Activated CD8-positive, alpha-beta memory T cell treated with anti-CD3 and anti-CD28 coated beads, Interleukin-2, amount 50 U/mL, for 24 hours (primary cell): ENCODE results near the gene SLC25A26.

Source experiments
- DNase-seq: peaks from one replicate; pipeline ENCODE4 v3.0.0-alpha.2; 2020; ENCODE audit errors: extremely low read depth

The SLC25A26 gene

GRCh38 chr3:66227051-66227450 lies 6.2 kb downstream of the SLC25A26 start:
- no peak for DNase-seq

DNA sequence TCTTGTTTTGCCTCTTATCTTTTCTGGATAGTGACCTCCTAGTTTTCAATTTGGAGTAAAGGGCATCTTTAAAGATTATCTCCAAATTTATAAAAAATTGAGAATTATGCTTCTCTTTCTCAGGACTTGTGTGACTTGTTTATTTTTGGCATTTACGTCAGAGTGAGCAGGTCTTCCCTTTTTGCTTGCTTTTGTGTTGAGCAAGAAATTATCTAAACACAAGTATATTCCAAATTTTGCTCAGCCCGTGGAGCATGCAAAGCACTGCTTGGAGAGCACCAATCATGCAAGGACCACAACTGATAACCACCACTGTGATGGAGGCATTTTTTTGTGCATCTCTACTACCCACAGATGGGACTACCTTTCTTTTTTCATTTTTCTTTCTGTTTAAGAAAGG lies 7.1 kb downstream of the SLC25A26 start:
- no peak for DNase-seq

- DNase-seq = no peak
These were observed 7.9 kb downstream of the SLC25A26 start for GRCh38 chr3:66228707-66229106.

GRCh38 chr3:66229931-66230330 lies 9.1 kb downstream of the SLC25A26 start:
- DNase-seq = no peak

DNA sequence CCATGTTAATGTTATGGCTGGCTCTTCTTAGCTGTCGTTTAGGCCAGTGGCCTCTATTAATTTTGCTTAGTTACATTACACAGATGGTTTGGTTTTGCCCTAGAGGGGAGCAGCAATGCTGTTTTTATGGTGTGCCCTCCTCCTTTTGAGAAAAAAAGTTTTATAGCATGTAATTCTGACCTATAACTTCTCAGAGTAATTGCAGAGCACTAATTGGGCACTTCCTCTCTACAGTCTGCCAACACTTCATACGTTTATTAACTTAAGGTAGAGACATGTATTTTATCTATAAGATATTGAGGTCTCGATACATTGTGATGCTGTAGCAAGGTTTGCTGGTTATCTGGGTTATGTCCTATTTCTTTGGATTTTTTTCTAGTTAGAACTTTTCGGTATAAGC lies 12.2 kb downstream of the SLC25A26 start:
- no peak for DNase-seq

- DNase-seq = no peak
These were observed 15.5 kb downstream of the SLC25A26 start for GRCh38 chr3:66236281-66236680.

GRCh38 chr3:66237552-66237951 lies 16.8 kb downstream of the SLC25A26 start:
- no peak for DNase-seq

- DNase-seq = no peak
These were observed 18.8 kb downstream of the SLC25A26 start for GRCh38 chr3:66239513-66240123.

DNA sequence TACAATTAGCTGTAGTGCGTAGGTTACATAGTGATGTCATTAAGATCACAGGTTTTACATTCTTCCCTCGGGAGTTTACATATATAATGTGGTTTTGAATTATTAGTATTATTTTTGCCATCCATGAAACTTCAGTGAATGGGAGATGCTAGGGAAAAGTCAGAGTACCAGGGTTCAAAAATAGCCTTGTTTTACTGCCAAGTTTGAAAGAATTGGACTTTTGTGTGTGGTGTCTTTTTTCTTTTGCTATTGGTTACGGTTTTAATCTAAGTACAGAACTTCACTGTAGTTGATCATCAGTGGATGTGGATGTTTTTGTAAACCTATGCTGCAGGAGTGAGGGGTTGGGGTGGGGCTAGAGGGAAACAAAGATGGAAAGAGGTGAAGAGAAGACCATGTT lies 20.7 kb downstream of the SLC25A26 start:
- DNase-seq = no peak

DNA sequence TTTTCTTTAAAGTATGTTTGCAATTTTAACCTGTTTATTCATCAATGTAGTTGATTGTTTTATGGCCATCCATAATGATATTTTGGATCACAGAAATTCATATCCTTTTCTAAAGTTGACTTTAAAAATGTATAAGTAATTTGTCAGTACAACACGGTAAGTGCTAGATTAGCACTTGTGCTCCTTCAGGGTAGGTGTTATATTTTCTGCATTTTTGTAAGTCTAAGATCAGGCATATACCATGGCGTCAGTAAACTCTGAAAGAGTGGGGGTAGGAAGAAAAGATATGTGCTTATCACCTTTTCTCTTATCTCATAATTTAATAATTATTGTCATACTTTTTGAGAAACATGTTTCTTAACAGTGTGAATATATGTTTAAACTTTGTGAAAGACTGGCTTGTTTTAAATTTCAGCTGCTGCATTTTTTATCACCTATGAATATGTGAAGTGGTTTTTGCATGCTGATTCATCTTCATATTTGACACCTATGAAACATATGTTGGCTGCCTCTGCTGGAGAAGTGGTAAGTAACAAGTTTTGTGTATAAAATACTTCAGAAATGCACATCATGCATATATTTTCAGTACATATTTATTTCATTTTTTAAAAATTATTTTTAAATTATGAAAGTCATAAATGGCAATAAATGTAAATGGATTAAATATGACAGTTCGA lies 22.1 kb downstream of the SLC25A26 start:
- no peak for DNase-seq

GRCh38 chr3:66248641-66249040 lies 27.8 kb downstream of the SLC25A26 start:
- no peak for DNase-seq

DNA sequence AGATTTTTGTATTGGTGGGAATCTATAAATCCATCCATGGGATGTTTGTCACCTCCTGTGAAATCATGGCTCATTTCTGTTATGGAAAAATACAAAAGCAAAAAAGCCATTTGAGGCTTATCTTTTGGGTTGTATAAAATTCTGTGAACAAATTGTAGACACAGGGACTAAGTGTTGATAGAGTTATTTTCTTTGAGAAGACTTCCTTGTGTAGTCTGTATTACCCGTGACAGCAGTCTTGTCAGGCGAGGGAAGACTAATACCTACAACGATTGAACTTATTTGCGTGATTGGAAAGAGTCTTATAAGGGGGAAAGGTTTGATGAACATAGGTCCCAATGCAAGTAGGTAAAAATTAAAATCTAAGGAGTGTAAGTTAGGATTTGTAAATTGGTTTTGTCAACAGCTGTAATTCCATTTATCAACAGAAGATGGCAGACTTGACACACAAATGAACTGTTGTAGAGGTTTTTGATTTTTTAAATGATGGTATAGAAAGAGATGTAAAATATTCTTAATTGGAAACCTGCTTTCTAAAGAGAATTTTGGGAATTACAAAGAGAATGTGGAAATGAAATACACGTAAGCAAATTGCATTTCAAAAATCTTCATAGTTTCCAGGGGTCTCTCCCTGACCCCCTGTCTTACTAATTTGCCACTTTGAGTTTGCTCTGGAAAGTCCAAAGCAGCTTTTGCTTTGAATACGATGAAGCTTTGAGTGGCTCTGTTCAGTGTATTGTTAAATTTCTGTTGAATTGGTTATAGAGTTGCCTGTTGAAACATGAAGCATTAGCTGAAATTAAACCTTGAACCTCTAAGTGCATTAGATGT lies 33.2 kb downstream of the SLC25A26 start:
- no peak for DNase-seq

- DNase-seq = no peak
These were observed 35.1 kb downstream of the SLC25A26 start for GRCh38 chr3:66255865-66256264.

DNA sequence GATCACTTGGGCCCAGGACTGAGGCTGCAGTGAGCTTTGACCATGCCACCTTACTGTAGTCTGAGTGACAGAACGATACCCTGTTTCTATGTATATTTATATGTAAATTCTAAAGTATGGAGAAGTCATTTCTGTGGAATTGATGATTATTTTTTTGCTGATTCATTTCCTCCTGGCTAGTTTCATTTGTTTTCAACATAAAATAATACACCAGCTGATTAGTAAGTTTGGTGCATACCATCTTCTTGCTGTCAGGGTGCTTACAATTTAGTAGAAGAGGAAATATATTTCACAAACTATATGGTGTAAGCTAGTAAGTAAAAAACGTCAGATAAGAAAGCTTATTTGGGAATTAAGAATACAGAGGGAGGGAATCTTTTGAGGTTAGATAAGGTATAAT lies 36.0 kb downstream of the SLC25A26 start:
- DNase-seq = no peak

DNA sequence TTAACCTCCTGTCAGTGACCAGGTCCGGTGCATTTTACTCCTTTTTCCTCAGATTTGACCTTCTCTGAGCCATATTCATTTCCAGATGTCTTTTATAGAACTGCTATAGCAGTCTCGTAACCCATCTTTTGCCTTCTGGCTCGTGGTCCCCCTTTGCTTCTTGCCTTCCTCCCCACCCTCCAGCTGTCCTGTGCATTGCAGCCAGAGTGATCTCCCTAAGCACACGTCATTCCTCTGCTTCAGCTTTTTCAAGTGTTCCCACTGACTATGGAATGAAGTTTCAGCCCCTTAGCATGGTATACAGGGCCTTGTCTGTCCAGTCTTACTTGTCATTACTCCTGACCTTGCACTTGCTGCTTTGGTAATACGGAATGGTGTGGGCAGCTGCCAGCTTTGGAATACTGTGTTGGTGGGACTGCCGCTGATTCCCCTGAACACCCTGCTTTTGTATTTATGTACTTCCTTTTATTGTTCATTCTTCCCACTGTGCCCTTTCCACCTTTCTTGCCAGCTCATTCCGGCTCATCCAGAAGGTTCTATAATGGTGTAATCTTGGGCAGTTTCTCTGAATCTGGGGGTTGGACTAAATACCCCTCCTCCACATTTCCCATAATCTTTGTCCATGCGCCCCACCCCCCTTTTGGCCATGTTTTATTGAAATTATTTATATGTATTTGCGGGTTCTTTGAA lies 38.9 kb downstream of the SLC25A26 start:
- no peak for DNase-seq

- DNase-seq = no peak
These were observed 39.6 kb downstream of the SLC25A26 start for GRCh38 chr3:66260431-66260830.

GRCh38 chr3:66261355-66261754 lies 40.6 kb downstream of the SLC25A26 start:
- DNase-seq = no peak

DNA sequence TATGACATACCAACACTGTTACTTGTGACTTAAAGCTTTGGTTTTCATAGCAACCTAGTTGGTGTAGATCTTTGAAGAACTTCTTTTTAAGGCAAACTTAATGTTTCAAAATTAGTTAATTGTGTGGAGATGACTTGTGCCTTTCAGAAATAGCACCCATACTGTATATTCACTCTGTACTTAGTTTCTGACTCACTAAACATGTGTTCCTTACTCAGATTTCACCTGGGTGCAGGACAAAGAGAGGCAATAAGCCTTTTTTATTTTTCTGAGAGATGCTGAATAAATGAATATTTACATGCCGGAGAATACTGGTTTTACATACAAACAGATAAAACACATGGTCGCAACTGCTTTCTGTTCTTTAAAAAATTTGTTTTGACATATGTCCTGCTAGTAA lies 44.8 kb downstream of the SLC25A26 start:
- no peak for DNase-seq

GRCh38 chr3:66266551-66266950 lies 45.8 kb downstream of the SLC25A26 start:
- no peak for DNase-seq

DNA sequence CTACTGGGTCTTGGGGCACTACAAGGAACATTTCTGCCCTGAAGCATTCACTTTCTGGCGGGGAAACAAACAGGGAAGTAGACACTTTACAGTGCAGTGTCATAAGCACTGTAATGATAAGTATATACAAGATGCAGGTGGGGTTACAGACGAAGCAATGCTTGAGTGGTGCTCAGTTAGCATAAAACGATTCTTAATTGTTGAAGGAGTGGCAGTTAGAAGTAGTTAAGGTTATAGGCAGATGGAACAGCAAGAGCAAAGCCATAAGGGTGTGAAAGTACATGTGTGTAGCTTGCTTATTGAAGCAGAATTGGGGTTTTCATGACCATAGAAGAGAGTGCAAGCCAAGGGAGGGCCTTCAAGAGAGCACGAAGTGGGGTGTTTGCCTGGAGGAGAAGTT lies 46.2 kb downstream of the SLC25A26 start:
- no peak for DNase-seq

DNA sequence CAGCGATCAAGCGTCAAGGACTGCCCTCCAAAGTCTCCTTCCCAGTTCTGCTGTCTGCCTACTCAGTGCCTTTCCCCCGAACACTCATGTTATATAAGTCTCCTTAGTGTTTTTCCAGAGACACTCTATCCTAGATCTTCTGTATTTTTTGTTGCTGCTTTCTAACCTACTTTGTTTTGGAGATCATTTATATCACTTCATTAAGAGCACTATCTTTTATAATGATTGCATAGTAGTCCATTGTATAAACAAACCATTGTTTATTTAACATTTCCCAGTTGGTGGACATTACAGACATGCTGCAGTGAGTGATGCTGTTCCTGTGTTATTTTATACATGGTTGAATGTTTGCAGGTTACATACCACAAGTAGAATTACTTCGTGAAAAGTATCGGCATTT lies 47.1 kb downstream of the SLC25A26 start:
- no peak for DNase-seq

GRCh38 chr3:66268864-66269263 lies 48.1 kb downstream of the SLC25A26 start:
- no peak for DNase-seq
